T follicular helper cell (primary cell): ENCODE data around the gene GREB1L.
"Not testable (repeated sequence)": the region's sequence is repeated elsewhere in the genome, so short reads cannot be mapped to it uniquely, and the experiment has no call there.

Experiments used
- DNase-seq: peaks from one replicate; pipeline ENCODE4 v3.0.0-alpha.2; 2020; ENCODE audit warnings: low read depth

GREB1L gene

GRCh38 chr18:21307578-21307977 lies 65.5 kb downstream of the GREB1L start:
- no peak for DNase-seq

GRCh38 chr18:21309248-21309647 lies 67.2 kb downstream of the GREB1L start:
- DNase-seq: no peak

GRCh38 chr18:21311980-21312379 lies 69.9 kb downstream of the GREB1L start:
- DNase-seq: not testable (repeated sequence)

- DNase-seq: no peak
Observed at GRCh38 chr18:21313576-21313975, 71.5 kb downstream of the GREB1L start.

GRCh38 chr18:21314724-21315123 lies 72.7 kb downstream of the GREB1L start:
- DNase-seq: no peak

GRCh38 chr18:21315126-21315525 lies 73.1 kb downstream of the GREB1L start:
- DNase-seq: not testable (repeated sequence)

GRCh38 chr18:21315741-21316197 lies 73.7 kb downstream of the GREB1L start:
- DNase-seq: no peak

- no peak for DNase-seq
Observed at GRCh38 chr18:21316296-21316695, 74.3 kb downstream of the GREB1L start.

- no peak for DNase-seq
Observed at GRCh38 chr18:21321711-21322110, 79.7 kb downstream of the GREB1L start.

- no peak for DNase-seq
Observed at GRCh38 chr18:21327101-21327500, 85.1 kb downstream of the GREB1L start.

- DNase-seq: no peak
Observed at GRCh38 chr18:21330122-21330701, 88.2 kb downstream of the GREB1L start.

GRCh38 chr18:21331065-21331464 lies 89.0 kb downstream of the GREB1L start:
- no peak for DNase-seq

GRCh38 chr18:21335927-21336488 lies 94.0 kb downstream of the GREB1L start:
- no peak for DNase-seq

GRCh38 chr18:21336846-21337245 lies 94.8 kb downstream of the GREB1L start:
- no peak for DNase-seq

- no peak for DNase-seq
Observed at GRCh38 chr18:21341141-21341540, 99.1 kb downstream of the GREB1L start.

- no peak for DNase-seq
Observed at GRCh38 chr18:21342372-21342771, 100.3 kb downstream of the GREB1L start.

- DNase-seq: no peak
Observed at GRCh38 chr18:21344860-21345259, 102.8 kb downstream of the GREB1L start.

- no peak for DNase-seq
Observed at GRCh38 chr18:21345840-21346239, 103.8 kb downstream of the GREB1L start.

- DNase-seq: no peak
Observed at GRCh38 chr18:21359746-21360145, 117.7 kb downstream of the GREB1L start.

- DNase-seq: no peak
Observed at GRCh38 chr18:21361307-21361880, 119.4 kb downstream of the GREB1L start.

GRCh38 chr18:21362831-21363230 lies 120.8 kb downstream of the GREB1L start:
- no peak for DNase-seq

GRCh38 chr18:21363348-21363747 lies 121.3 kb downstream of the GREB1L start:
- no peak for DNase-seq

- no peak for DNase-seq
Observed at GRCh38 chr18:21364471-21364870, 122.4 kb downstream of the GREB1L start.

GRCh38 chr18:21366896-21367295 lies 124.9 kb downstream of the GREB1L start:
- DNase-seq: no peak
